Heart right ventricle (tissue), 16 donors: ENCODE results near the gene ZNF709. TPM values are rescaled to one million over a fixed set of nuclear protein-coding genes. Genes with fewer than 3 reads are reported as not detected.

Source experiments
- ATAC-seq, 8 donors: fragments of 200-7000 bp; cut with Tn5 transposase; one replicate each; pipeline ENCODE4 v1.9.1; 2020; ENCODE audit warnings: mild to moderate bottlenecking in 8 of 8, moderate library complexity in 8 of 8, moderate number of reproducible peaks in 1 of 8
- DNase-seq, 2 donors: peaks; one replicate each; pipeline ENCODE4 v3.0.0-alpha.2; 2020
- H3K27ac ChIP-seq, 10 donors: fragments of 200-600 bp; sonication (generic) in 2 of 10; one replicate each; pipeline versions ENCODE4 v1.5.0 to v1.8.0; 2020 to 2022; ENCODE audit warnings: mild to moderate bottlenecking in 3 of 10
- H3K27me3 ChIP-seq, 7 donors: fragments of 200-600 bp; one replicate each; pipeline ENCODE4 v1.8.0; 2021 to 2022; ENCODE audit warnings: mild to moderate bottlenecking in 2 of 7
- H3K36me3 ChIP-seq, 9 donors: fragments of 200-600 bp; sonication (generic) in 1 of 9; one replicate each; pipeline versions ENCODE4 v1.5.0 to v1.8.0; 2020 to 2022; ENCODE audit warnings: mild to moderate bottlenecking in 2 of 9
- H3K4me1 ChIP-seq, 9 donors: fragments of 200-600 bp; sonication (generic) in 1 of 9; one replicate each; pipeline versions ENCODE4 v1.5.0 to v1.8.0; 2020 to 2022; ENCODE audit warnings: mild to moderate bottlenecking in 4 of 9
- H3K4me3 ChIP-seq, 10 donors: fragments of 200-600 bp; sonication (generic) in 2 of 10; one replicate each; pipeline versions ENCODE4 v1.5.0 to v1.8.0; 2020 to 2022; ENCODE audit warnings: mild to moderate bottlenecking in 7 of 10, moderate library complexity in 2 of 10
- H3K9me3 ChIP-seq, 11 donors: fragments of 200-600 bp in 10 of 11; sonication (generic) in 2 of 11; one replicate each; pipeline versions ENCODE4 v1.5.0 to v1.8.0; 2013 to 2022; ENCODE audit warnings: mild to moderate bottlenecking in 2 of 11, control low read depth in 1 of 11, moderate library complexity in 1 of 11
- CTCF ChIP-seq, 9 donors: fragments of 200-600 bp; sonication (generic) in 2 of 9; IDR thresholded peaks; one replicate each; pipeline versions ENCODE4 v1.5.0 to v1.8.0; 2021 to 2022; ENCODE audit warnings: antibody characterized with exemption in 9 of 9, mild to moderate bottlenecking in 5 of 9, moderate library complexity in 1 of 9
- WGBS, 2 donors: extraction: QIAGEN DNeasy Blood & Tissue Kit; methylation state at CpG; one replicate each; pipeline ENCODE4 v1.1.7; 2013; ENCODE audit warnings: inconsistent platforms in 1 of 2; 5-methylcytosine and 5-hydroxymethylcytosine counted together
- intact Hi-C, 10 donors: fragments of 100-400 bp; cut with DNase I; formaldehyde crosslinking; loops; one replicate each; pipeline versions ENCODE4 v1.11.1 to v1.14.2; 2022
- long read RNA-seq, 3 donors: library from polyadenylated mRNA; unstranded; transcript quantifications; one replicate each; pipeline ENCODE4 v2.0.0, GENCODE V29; 2020 to 2021
- polyA plus RNA-seq, 2 donors: library from polyadenylated mRNA; stranded (reverse); fragments of 200-250 nt; gene quantifications; one replicate each; pipeline ENCODE4 v1.2.3, GENCODE V29; 2013
- total RNA-seq, 10 donors: library from RNA; stranded (reverse); fragmentation: NEBNext Ultra II Directional in 3 of 10; extraction: Animal tissue kit (Norgen Biotek cat#: 25700) in 3 of 10; gene quantifications; one replicate each; pipeline versions ENCODE4 v1.2.1 to v1.2.4, GENCODE V29; 2021 to 2023
- donor health status: Arrhythmogenic right ventricular cardiomyopathy.
- donor health status: ischemic (EF 13 %, LVEDD 7.1; RV severe dilation, severe dysfunction).
- donor health status: healthy with polysubstance abuse.
- donor health status: DM: no; HTN: yes; CAD: no.
- donor health status: DM: no; HTN: no; CAD: no.
- donor health status: ischemic (EF 25% LVEDD 6.9; RV normal size, moderate dysfunction).
- donor health status: ischemic (EF 25% LVEDD 5.7; RV mildly dilated, moderate dysfunction).
- donor health status: healthy.
- donor health status: DM: yes; HTN: yes; CAD: no.
- donor health status: Ischemic cardiomyopathy.
- donor health status: ischemic (EF 35%, LVEDD 5.7; RV mildly dilated, moderate dysfunction).
- donor health status: nonischemic (EF 11% LVEDD 7.7; RV severe dilation, severe dysfunction).
- donor health status: DM: yes; HTN: yes; CAD: no.
- donor health status: PGD.
- donor health status: ischemic (EF 29% LVEDD 5.4; RV normal size, mild dysfunction).
- donor health status: nonischemic (EF 23%, LVEDD 6.1; RV moderate dilation, normal function).

The ZNF709 gene
- total RNA-seq (1 to 10 TPM in 9 of 10 donors, under 1 TPM in 1; 0.95 to 3.4 (median 1.9) TPM), polyA plus RNA-seq (1 to 10 TPM in 1 of 2 donors, under 1 TPM in 1; 0.64 to 2.6 TPM)
- long read RNA-seq, donor 1, full-length matches to known transcripts, result 1 of 1 reads
- long read RNA-seq, donor 1, partial matches to known transcripts, result 0 of 1 reads
- long read RNA-seq, donor 1, other reads (novel, unspliced or antisense), result 0 of 1 reads
- long read RNA-seq, donor 2, full-length matches to known transcripts, result 4 of 5 reads
- long read RNA-seq, donor 2, partial matches to known transcripts, result 0 of 5 reads
- long read RNA-seq, donor 2, other reads (novel, unspliced or antisense), result 1 of 5 reads
- long read RNA-seq, donor 3, full-length matches to known transcripts, result 2 of 2 reads
- long read RNA-seq, donor 3, partial matches to known transcripts, result 0 of 2 reads
- long read RNA-seq, donor 3, other reads (novel, unspliced or antisense), result 0 of 2 reads

DNA sequence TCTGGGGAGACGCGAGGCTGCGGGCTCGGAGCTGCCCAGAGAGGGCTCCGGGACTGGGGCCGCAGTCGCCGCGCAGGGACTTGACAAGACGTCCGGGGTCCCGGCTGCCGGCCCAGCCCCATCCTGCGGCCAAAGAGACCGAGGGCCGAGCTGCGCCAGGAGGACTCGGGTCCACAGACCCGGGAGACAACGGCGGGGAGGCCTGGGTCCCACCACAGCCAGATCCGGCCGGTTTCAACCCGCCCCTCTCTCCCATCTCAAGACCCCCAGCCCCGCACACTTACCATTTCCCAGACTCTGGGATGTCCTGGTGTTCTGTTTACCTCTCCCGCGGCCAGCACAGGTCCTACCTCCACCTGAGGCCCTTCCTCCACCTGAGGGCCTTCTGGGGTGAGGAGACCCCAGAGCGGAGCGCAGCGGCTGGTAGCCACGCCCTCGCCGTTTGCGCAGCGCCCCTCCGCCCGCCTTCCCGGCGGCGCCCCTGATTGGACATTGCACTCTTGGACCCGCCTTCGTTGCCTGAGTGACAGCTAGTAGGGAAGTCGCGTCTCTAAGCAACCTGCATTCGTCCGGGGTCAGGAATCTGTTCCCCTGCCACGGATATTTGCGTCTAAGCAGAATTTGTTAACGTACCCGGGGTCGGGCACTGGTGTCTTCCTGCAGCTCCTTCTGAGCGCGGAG, at the start of gene ZNF709:
TSS of gene ZNF709 (minus strand) at position 446 of the 681 bp plus-strand sequence. CDS start at position 287, 159 bp downstream.
- H3K4me1 ChIP-seq, result peaks cover 0 to 29% (median 19%) of the 10 kb centered on the region in 9 donors
- H3K27me3 ChIP-seq, result no peaks in the 10 kb centered on the region
- H3K36me3 ChIP-seq, result no peaks in the 10 kb centered on the region
- intact Hi-C loops, result loop anchor here in 2 of 10 donors (2.0 to 5.0 kb wide), 2 partner anchors 42 to 44 kb away; partner anchors contain the start of gene ZNF443 (in 2 of the 2)
- ATAC-seq, result peak; percentile 98 to 100 (median 100)
- no peak for TF ChIP-seq CTCF (IDR thresholded peaks at IDR 0.05)
- DNase-seq, result peak; percentile 92 to 93
- H3K27ac ChIP-seq, result peak within 1 kb of the TSS in 9 of 10 donors; percentile 55 to 86 (median 82)
- 0% methylated on average over 53 of the region's 53 CpGs for WGBS, 2 donors
- H3K4me3 ChIP-seq, result peak within 1 kb of the TSS; percentile 82 to 96 (median 92)
- no peaks in the 10 kb centered on the region for H3K9me3 ChIP-seq

GRCh38 chr19:12527034-12527836, 42.6 kb upstream of the ZNF709 start:
- intact Hi-C loops, result no loop called here
- H3K36me3 ChIP-seq, result peaks cover 18 to 100% (median 72%) of the 10 kb centered on the region in 9 donors
- DNase-seq (no peak), ATAC-seq (no peak)
- H3K4me1 ChIP-seq, result no peaks in the 10 kb centered on the region
- no peak for TF ChIP-seq CTCF (IDR thresholded peaks at IDR 0.05)
- H3K4me3 ChIP-seq, result no peak overlapping the region
- peaks cover 6 to 100% (median 96%) of the 10 kb centered on the region in 11 donors for H3K9me3 ChIP-seq
- no peaks in the 10 kb centered on the region for H3K27me3 ChIP-seq
- H3K27ac ChIP-seq, result no peak overlapping the region
- 97 to 99% methylated on average over 8 of the region's 8 CpGs for WGBS, 2 donors

- ATAC-seq (no peak), DNase-seq (no peak)
- Histone ChIP-seq H3K4me1 (no peaks in the 10 kb centered on the region), H3K27me3 (no peaks in the 10 kb centered on the region), H3K36me3 (peaks cover 18 to 100% (median 72%) of the 10 kb centered on the region in 9 donors), H3K27ac (no peak overlapping the region), H3K4me3 (no peak overlapping the region), H3K9me3 (peaks cover 6 to 100% (median 99%) of the 10 kb centered on the region in 11 donors)
- 96 to 97% methylated on average over 4 of the region's 4 CpGs for WGBS, 2 donors
- intact Hi-C loops, result no loop called here
- TF ChIP-seq CTCF (IDR thresholded peaks at IDR 0.05), result no peak
Observed at GRCh38 chr19:12526542-12526941, 41.9 kb upstream of the ZNF709 start.

DNA sequence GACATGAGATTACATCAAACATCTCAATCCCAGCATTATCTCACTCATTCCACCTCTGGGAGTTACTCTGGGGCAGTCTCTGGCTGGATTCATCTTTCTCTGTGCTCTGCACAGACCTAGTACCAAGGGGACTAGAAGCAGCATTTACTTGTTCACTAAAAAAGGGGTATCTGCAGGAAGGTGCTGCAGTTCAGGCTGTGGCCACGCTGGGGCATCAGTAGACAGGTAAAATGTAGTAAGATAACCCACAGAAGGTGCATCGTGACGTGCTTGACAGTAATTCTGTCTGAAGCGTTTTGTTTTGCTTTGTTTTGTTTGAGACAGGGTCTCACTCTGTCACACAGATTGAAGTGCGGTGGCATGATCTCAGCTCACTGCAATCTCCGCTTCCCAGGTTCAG, 37.4 kb upstream of the ZNF709 start:
- Histone ChIP-seq H3K4me3 (no peak overlapping the region), H3K9me3 (peaks cover 0 to 100% (median 80%) of the 10 kb centered on the region in 11 donors), H3K27ac (no peak overlapping the region), H3K36me3 (peaks cover 11 to 64% (median 38%) of the 10 kb centered on the region in 9 donors), H3K4me1 (no peaks in the 10 kb centered on the region), H3K27me3 (no peaks in the 10 kb centered on the region)
- TF ChIP-seq CTCF (IDR thresholded peaks at IDR 0.05), result no peak
- DNase-seq, result no peak
- ATAC-seq, result no peak
- intact Hi-C loops, result no loop called here
- WGBS, 2 donors, result 60 to 62% methylated on average over 6 of the region's 6 CpGs
